Measurements from ENCODE around the gene VBP1. TPM values are rescaled to one million over a fixed set of nuclear protein-coding genes. Genes with fewer than 3 reads are reported as not detected.

The VBP1 gene
- polyA plus RNA-seq, 3 donors = 9.4 to 65.9 (median 61.1) TPM

DNA sequence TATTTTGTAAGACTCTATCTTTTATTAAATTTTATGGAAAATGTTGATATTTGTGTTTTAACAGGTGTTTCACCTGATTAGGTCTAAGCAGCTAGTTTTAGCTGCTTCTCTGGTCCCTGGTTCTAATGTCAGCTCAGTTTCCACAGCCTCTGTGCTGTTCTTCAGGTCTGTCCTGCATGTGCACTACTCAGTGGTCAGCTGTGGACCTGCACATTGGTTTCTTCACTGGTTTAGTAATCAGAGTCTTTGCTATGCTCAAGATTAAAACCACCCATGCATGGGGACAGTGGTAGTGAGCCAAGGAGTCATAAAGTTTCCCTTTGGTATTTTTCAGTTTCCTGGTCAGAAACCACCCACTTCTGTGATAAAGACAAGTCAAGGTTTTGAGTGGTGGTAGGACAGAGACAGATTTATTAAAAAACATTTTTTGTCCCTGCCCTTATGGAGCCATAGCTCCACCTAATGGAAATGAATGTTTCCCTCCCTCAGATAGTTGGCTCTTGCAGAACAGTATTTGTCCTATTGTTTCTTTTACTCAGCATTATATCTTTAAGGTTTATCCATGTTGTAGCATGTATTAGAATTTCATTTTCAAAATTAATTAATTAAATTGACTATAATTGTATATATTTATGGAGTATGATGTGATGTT, 36.8 kb upstream of the VBP1 start:
- no peak overlapping the region for H3K4me3 ChIP-seq (replicated peaks in 1 of 3; ENCODE audit: low read depth in 2 of 3, low read length in 3 of 3)
- H3K9me3 ChIP-seq (replicated peaks in 1 of 2; ENCODE audit: control insufficient read depth in 1 of 2, insufficient read depth in 1 of 2, low read length in 2 of 2) = no peaks in the 10 kb centered on the region
- no peak overlapping the region for H3K27ac ChIP-seq (ENCODE audit: low read depth in 1 of 2, low read length in 2 of 2)
- no peaks in the 10 kb centered on the region for H3K4me1 Mint-ChIP-seq
- no peaks in the 10 kb centered on the region for H3K79me2 ChIP-seq (ENCODE audit: insufficient read depth, low read length)
- no peaks in the 10 kb centered on the region for H3K4me1 ChIP-seq (ENCODE audit: control insufficient read depth in 1 of 2, insufficient read depth in 2 of 2, low read length in 2 of 2)
- no peaks in the 10 kb centered on the region for H3K36me3 Mint-ChIP-seq
- TF ChIP-seq, protein P1, sequence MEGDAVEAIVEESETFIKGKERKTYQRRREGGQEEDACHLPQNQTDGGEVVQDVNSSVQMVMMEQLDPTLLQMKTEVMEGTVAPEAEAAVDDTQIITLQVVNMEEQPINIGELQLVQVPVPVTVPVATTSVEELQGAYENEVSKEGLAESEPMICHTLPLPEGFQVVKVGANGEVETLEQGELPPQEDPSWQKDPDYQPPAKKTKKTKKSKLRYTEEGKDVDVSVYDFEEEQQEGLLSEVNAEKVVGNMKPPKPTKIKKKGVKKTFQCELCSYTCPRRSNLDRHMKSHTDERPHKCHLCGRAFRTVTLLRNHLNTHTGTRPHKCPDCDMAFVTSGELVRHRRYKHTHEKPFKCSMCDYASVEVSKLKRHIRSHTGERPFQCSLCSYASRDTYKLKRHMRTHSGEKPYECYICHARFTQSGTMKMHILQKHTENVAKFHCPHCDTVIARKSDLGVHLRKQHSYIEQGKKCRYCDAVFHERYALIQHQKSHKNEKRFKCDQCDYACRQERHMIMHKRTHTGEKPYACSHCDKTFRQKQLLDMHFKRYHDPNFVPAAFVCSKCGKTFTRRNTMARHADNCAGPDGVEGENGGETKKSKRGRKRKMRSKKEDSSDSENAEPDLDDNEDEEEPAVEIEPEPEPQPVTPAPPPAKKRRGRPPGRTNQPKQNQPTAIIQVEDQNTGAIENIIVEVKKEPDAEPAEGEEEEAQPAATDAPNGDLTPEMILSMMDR (IDR thresholded peaks at IDR 0.05) = no peak
- no peak overlapping the region for H3K4me3 Mint-ChIP-seq
- peaks cover 0 to 4% (median 2%) of the 10 kb centered on the region in 3 donors for H3K27me3 Mint-ChIP-seq (ENCODE audit: low read depth in 3 of 3)
- H4K20me1 ChIP-seq (ENCODE audit: insufficient read depth, low read length) = no peaks in the 10 kb centered on the region
- no peak for DNase-seq
- H3K9me3 Mint-ChIP-seq = peaks cover 0 to 6% (median 0%) of the 10 kb centered on the region in 7 donors
- H3K36me3 ChIP-seq (replicated peaks in 1 of 2; ENCODE audit: control insufficient read depth in 1 of 2, insufficient read depth in 2 of 2, low read length in 2 of 2) = no peaks in the 10 kb centered on the region
- no peak overlapping the region for H3K4me2 ChIP-seq (replicated peaks; ENCODE audit: extremely low read depth, low read length, poor library complexity, severe bottlenecking)
- H3K27ac Mint-ChIP-seq = no peak overlapping the region
- H2AFZ ChIP-seq (ENCODE audit: insufficient read depth, low read depth, low read length, poor library complexity, severe bottlenecking) = no peak overlapping the region
- H3K9ac ChIP-seq (ENCODE audit: insufficient read depth, low read length, poor library complexity, severe bottlenecking) = no peak overlapping the region
- no peaks in the 10 kb centered on the region for H3K27me3 ChIP-seq (ENCODE audit: control insufficient read depth in 2 of 2, insufficient read depth in 2 of 2, low read length in 2 of 2)
- intact Hi-C loops (cut with micrococcal nuclease) = no loop called here

DNA sequence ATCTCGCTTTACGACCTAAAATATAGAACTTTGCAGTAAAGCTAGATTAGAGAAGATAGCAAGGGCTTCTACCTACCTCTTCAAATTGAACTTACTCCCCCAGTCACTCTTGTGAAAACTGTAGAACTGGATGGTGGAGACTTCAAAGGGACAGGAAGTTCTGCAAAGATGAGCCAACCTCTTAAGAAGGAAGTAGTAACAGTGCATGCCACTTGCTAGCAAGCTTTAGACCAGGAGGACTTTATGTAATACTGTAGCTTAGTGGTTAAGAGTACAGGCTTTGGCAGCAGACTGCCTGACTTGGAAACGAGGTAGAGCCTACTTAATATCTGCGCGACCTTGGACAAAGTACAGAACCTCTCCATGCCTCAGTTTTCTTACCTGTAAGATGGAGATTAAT, 27.5 kb upstream of the VBP1 start:
- Histone ChIP-seq H3K4me1 (ENCODE audit: control insufficient read depth in 1 of 2, insufficient read depth in 2 of 2, low read length in 2 of 2) (peaks cover 11 to 14% of the 10 kb centered on the region in 2 donors), H3K27me3 (ENCODE audit: control insufficient read depth in 2 of 2, insufficient read depth in 2 of 2, low read length in 2 of 2) (no peaks in the 10 kb centered on the region), H3K9ac (ENCODE audit: insufficient read depth, low read length, poor library complexity, severe bottlenecking) (no peak overlapping the region), H3K36me3 (replicated peaks in 1 of 2; ENCODE audit: control insufficient read depth in 1 of 2, insufficient read depth in 2 of 2, low read length in 2 of 2) (no peaks in the 10 kb centered on the region), H3K27ac (ENCODE audit: low read depth in 1 of 2, low read length in 2 of 2) (peak overlapping the region in 1 of 2 donors; percentile 33), H4K20me1 (ENCODE audit: insufficient read depth, low read length) (no peaks in the 10 kb centered on the region), H3K4me3 (replicated peaks in 1 of 3; ENCODE audit: low read depth in 2 of 3, low read length in 3 of 3) (no peak overlapping the region), H3K79me2 (ENCODE audit: insufficient read depth, low read length) (no peaks in the 10 kb centered on the region), H3K4me2 (replicated peaks; ENCODE audit: extremely low read depth, low read length, poor library complexity, severe bottlenecking) (peak overlapping the region; percentile 12), H3K9me3 (replicated peaks in 1 of 2; ENCODE audit: control insufficient read depth in 1 of 2, insufficient read depth in 1 of 2, low read length in 2 of 2) (peaks cover 0 to 6% of the 10 kb centered on the region in 2 donors), H2AFZ (ENCODE audit: insufficient read depth, low read depth, low read length, poor library complexity, severe bottlenecking) (no peak overlapping the region)
- intact Hi-C loops (cut with micrococcal nuclease) = no loop called here
- H3K4me3 Mint-ChIP-seq = no peak overlapping the region
- H3K9me3 Mint-ChIP-seq = peaks cover 5 to 28% (median 16%) of the 10 kb centered on the region in 7 donors
- TF ChIP-seq, protein P1 (IDR thresholded peaks at IDR 0.05) = no peak
- WGBS (ENCODE audit: insufficient coverage) = no CpG with 5 or more reads among the region's 5 CpGs
- H3K27me3 Mint-ChIP-seq (ENCODE audit: low read depth in 3 of 3) = peaks cover 0 to 2% (median 0%) of the 10 kb centered on the region in 3 donors
- H3K36me3 Mint-ChIP-seq = no peaks in the 10 kb centered on the region
- peaks cover 17% of the 10 kb centered on the region for H3K4me1 Mint-ChIP-seq
- DNase-seq = peak; percentile 37 to 47 (median 47)
- H3K27ac Mint-ChIP-seq = peak overlapping the region in 1 of 7 donors; percentile 10
